Measurements from ENCODE around the gene MPPED1.

Gene MPPED1

DNA sequence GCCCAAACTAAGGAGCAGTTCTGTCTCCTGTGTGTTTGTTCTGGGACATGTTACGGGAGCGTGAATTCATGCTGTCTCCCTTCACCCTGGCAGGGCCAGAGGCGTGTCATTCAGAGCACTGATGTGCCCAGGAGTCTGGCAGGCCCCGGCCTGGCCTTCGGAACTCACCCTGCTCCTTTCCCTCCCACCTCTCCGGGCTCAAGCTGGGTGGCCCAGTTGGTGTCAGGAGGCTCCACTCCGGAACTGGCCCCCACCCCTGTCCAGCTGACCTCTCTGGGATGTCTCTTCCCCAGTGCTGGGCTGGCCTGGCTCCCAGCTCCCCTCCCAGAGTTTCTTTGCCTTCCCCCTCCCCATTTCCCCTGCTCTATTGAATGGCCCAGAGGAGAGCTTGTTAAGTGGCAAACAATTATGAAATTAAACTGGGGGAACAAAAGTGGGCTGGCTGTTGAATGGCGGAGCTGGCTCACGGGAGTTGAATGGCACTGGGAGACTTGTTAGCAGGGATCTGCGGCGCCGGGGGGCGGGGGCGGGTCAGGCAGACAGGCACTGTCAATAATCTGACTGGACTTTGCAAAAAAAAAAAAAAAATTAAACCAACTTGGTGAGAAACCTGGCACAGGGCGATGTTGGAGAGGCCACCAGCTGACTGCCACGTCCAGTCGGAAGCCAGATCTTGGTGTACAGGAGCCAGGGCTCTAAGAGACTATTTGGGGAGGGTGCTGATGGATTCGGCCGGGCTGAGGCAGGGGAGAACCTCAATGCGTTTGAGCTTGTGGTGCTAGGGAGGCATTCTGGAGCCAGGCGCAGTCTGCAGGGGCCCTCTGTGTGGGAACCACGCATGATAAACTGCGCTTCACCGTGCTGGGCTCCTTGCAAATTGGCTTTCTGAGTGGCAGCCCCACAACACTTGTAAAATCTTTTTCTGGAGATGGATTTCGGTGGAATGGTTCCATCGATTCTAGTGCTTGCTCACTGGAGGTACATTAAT lies 1.3 kb downstream of the MPPED1 start:
- no peak for DNase-seq

DNA sequence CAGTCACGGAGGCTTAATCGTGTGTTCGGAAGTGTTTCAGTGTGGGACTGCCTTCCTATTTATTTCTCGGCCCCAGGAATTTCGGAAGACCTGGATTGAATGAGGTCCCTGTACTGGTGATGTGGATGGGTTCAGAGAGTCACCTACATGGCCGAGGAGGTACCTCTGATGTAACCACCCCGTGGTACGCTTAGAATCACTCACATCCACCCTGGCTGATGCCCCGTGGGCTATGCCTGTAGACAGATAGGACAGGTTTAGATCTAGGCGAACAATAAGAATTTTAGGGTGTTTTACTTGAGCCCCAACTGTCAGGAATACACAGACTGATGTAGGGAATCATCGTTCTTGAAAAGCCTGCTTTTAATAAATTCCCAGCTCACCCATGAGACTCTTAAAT lies 2.0 kb downstream of the MPPED1 start:
- DNase-seq: no peak

- DNase-seq: no peak
Measured at GRCh38 chr22:43415681-43416080, 3.9 kb downstream of the MPPED1 start.

- DNase-seq: no peak
Measured at GRCh38 chr22:43417555-43417954, 5.7 kb downstream of the MPPED1 start.

- DNase-seq: no peak
Measured at GRCh38 chr22:43418079-43418825, 6.4 kb downstream of the MPPED1 start.

DNA sequence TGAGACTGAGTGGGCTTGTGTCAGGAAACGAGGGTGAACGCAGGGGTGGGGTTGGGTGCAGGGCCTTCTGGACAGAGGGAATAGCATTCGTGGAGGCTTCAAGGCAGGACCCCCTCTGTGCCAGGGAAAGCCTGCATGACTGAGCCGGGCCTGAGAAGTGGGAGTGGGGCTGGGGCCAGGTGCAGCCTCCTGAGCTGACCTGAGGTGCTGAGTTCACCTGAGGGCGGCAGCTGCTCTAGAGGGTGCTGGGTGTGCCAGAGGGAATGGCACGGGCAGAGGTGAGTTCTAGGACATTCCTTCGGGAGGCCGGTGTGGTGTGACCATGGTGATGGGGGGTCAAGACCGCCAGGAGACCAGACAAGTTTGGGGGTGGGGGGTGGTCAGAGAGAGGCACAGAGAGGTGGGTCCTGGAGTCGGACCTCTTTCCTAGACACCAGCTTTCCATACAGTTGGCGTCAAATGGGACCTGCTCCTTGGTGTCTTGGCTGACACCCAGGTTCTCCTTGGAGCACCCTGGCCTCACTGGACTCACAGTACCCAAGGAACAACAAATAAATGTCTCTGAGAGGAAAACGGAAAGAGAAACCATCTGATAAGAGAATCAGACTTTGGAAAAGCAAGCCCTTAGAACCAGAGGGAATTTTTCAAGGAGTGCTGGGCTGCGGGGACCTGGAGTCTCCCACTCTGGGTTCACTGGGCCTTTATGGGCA lies 7.7 kb downstream of the MPPED1 start:
- no peak for DNase-seq

- DNase-seq: no peak
Measured at GRCh38 chr22:43421046-43421665, 9.3 kb downstream of the MPPED1 start.

- no peak for DNase-seq
Measured at GRCh38 chr22:43421914-43422615, 10.3 kb downstream of the MPPED1 start.

GRCh38 chr22:43423046-43423445 lies 11.2 kb downstream of the MPPED1 start:
- no peak for DNase-seq

DNA sequence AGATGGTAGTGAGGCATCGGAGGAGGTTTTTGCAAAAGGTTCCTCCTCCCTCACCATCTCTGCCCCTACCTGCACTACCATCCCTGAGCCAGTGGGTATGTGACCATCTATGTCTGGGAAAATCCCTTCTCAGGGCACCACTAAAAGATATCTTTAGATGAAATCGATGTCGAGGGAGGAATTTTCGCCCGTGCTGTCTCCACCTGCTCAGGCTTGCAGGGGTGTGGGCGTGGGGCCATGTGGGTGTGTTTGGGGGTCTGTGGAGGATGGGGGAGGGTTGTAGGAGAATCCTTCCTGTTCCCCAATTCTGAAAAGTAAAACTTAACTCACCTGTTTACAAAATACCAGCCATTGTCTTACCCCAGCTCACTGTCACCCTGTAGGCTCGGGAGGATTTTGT lies 12.4 kb downstream of the MPPED1 start:
- DNase-seq: no peak

GRCh38 chr22:43424666-43425630 lies 13.1 kb downstream of the MPPED1 start:
- DNase-seq: no peak

DNA sequence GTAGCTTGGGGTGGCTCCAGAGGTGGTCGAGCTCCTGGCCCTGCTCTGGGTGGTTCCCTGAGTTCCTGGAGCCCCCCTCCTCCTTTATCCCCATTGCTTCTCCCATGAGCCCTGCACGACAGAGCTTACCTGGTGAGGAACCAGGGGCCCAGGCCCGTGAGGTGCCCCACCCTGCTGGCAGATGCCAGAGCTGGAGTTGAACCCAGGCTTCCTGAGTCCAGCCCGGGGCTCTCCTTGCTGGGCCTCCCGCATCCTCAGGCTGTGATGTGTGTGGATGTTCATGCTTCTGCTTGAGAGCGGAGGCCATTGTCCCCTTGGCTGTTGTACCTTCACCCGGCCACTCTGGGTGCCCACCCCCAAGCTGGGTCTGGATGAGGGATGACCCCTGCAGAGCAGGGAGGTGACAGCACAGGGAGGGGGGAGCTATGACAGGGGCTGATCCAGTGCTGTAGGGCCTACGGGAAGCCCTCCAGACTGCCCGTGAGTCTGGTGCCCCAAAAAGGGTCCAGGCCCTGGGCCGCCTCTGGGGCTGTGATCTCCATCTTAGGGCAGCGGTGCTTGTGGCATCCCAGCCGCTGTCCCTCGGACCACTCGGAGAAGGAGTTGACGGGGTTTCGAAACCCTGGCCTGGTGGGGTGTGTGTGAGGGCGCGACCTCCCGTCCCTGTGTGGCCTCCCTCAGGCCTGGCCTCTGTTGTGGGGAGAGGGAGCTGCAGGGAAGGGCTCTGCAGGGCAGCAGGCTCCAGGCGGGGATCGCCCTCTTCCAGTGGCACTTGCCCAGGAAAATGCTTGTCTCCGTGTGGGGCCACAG lies 14.4 kb downstream of the MPPED1 start:
- DNase-seq: no peak

- no peak for DNase-seq
Measured at GRCh38 chr22:43426816-43427215, 15.0 kb downstream of the MPPED1 start.

- no peak for DNase-seq
Measured at GRCh38 chr22:43427296-43428004, 15.6 kb downstream of the MPPED1 start.

DNA sequence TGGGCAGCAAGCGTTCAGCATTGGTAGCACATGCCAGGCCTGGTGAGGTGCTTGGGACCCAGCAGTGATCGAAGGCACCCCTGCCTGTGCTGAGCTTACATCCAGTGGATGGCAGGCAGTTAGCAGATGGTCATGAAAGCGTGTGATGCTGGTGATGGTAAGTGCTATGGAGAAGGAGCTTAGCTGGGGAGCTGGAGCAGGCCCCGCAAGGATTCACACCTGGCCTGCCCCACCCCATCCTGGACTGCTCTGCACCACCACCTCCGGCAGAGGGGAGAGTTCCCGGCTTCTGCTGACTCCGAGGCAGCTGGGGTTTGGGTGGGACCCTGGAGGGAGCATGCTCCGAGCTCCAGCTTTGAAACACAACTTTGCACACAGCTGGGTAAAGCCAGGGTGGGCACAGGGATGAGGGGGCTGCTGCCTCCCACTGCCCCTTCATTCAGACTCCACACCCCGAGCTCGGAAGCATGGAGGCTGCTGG lies 16.2 kb downstream of the MPPED1 start:
- no peak for DNase-seq

- DNase-seq: no peak
Measured at GRCh38 chr22:43428521-43428920, 16.7 kb downstream of the MPPED1 start.

- no peak for DNase-seq
Measured at GRCh38 chr22:43429426-43429825, 17.6 kb downstream of the MPPED1 start.

DNA sequence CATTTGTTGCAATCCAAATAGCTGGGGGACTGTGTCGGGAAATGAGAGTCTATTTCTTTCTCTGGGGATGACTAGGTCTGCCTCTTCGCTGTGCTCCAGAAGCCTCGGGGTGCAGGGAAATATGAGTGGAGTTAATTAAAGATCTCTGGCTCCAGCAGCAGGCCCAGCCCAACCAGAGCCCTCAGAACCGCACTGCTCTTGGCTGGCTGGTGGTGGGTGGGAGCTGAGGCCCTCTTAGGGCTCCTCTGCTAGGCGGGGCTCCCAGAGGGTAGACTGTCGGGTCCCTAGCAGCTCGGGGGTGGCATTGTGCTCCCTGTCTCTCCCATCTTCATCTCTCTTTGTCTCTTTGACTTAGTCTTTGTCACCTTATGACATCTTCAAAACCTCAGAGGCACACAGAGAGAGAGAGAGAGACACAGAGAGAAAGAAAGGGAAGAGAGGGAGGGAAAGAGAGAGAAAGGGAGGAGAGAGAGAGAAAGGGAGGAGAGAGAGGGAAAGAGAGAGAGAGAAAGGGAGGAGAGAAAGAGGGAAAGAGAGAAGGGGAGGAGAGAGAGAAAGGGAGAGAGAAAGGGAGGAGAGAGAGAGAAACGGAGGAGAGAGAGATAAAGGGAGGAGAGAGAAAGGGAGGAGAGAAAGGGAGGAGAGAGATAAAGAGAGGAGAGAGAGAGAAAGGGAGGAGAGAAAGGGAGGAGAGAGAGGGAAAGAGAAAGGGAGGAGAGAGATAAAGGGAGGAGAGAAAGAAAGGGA lies 20.2 kb downstream of the MPPED1 start:
- no peak for DNase-seq

Measured in KG1 (cell line).